GM12878 (cell line): ENCODE data around the gene CCER1. TPM values are rescaled to one million over a fixed set of nuclear protein-coding genes. Genes with fewer than 3 reads are reported as not detected.

Experiments
- ATAC-seq: fragments of 200-7000 bp; cut with Tn5 transposase; 3 replicates; pipeline ENCODE4 v1.9.1; 2020; ENCODE audit warnings: mild to moderate bottlenecking, moderate library complexity
- BruUV-seq: library from RNA; stranded (reverse); fragments of 400-500 nt; replicated peaks from 2 replicates; lab custom pipeline; 2021; lab: Mats Ljungman, UMichigan
- CTCF ChIA-PET: fragments of 300-600 bp; sonication (Branson Sonifier 250); formaldehyde crosslinking; extraction: SDS; loops from one replicate; lab custom pipeline; 2021; ENCODE audit warnings: inconsistent platforms; lab: Yijun Ruan, JAX
- POLR2A ChIA-PET: fragments of 350-600 bp; formaldehyde crosslinking; extraction: SDS; loops from one replicate; lab custom pipeline; 2021; ENCODE audit warnings: inconsistent platforms; lab: Charles Lee
- RAD21 ChIA-PET: fragments of 300-600 bp; sonication (Branson Sonifier 250); formaldehyde crosslinking; loops from one replicate; lab custom pipeline; 2023; ENCODE audit warnings: antibody characterized with exemption; ENCODE audit not compliant: unreplicated experiment; lab: Charles Lee
- SMC1A ChIA-PET: fragments of 300-600 bp; sonication (Branson Sonifier 250); formaldehyde crosslinking; loops from one replicate; lab custom pipeline; 2023; ENCODE audit not compliant: unreplicated experiment, uncharacterized antibody; lab: Charles Lee
- DNase-seq: peaks from one replicate; pipeline ENCODE4 v3.0.0-alpha.2; 2011; ENCODE audit warnings: low read depth, low spot score
- FAIRE-seq: peaks from 3 replicates; lab custom pipeline; 2011; peaks lifted over from hg19 to GRCh38; lab: Jason Lieb, UNC
- H2AFZ ChIP-seq: 2 replicates; pipeline ENCODE4 v1.6.0; 2011; ENCODE audit warnings: low read depth, low read length, control low read depth; ENCODE audit not compliant: control insufficient read depth
- H3K27ac ChIP-seq: 2 replicates; pipeline ENCODE4 v1.5.1; 2011; ENCODE audit warnings: control low read depth; ENCODE audit not compliant: control insufficient read depth, insufficient read depth
- H3K27me3 ChIP-seq, 2 experiments: replicated peaks in 1 of 2; 2 replicates each; pipeline versions ENCODE4 v1.6.0 to v1.6.1; 2011; ENCODE audit warnings: low read length in 1 of 2; ENCODE audit not compliant: control insufficient read depth in 2 of 2, insufficient read depth in 2 of 2
- H3K36me3 ChIP-seq, 2 experiments: 2 replicates each; pipeline ENCODE4 v1.5.1; 2011; ENCODE audit warnings: low read length in 1 of 2; ENCODE audit not compliant: control insufficient read depth in 2 of 2, insufficient read depth in 2 of 2
- H3K4me1 ChIP-seq: 2 replicates; pipeline ENCODE4 v1.6.1; 2011; ENCODE audit warnings: mild to moderate bottlenecking, low read length, moderate library complexity, mixed read lengths; ENCODE audit not compliant: control insufficient read depth, insufficient read depth
- H3K4me2 ChIP-seq: 2 replicates; pipeline ENCODE4 v1.6.0; 2011; ENCODE audit warnings: control low read depth; ENCODE audit not compliant: control insufficient read depth, insufficient read depth
- H3K4me3 ChIP-seq: fragments of 200-600 bp; sonication (generic); 2 replicates; pipeline ENCODE4 v1.5.1; 2016
- H3K79me2 ChIP-seq: 2 replicates; pipeline ENCODE4 v1.6.0; 2011; ENCODE audit warnings: low read length; ENCODE audit not compliant: control insufficient read depth, insufficient read depth
- H3K9ac ChIP-seq: 2 replicates; pipeline ENCODE4 v1.8.0; 2011; ENCODE audit warnings: low read length, control low read depth, mixed read lengths; ENCODE audit not compliant: control insufficient read depth, insufficient read depth
- H3K9me3 ChIP-seq: replicated peaks from 3 replicates; pipeline ENCODE4 v1.5.1; 2011; ENCODE audit warnings: mild to moderate bottlenecking, low read length; ENCODE audit not compliant: control insufficient read depth, insufficient read depth
- H4K20me1 ChIP-seq: 2 replicates; pipeline ENCODE4 v1.6.0; 2011; ENCODE audit not compliant: control insufficient read depth, insufficient read depth
- CHD1 ChIP-seq: IDR thresholded peaks from 2 replicates; pipeline ENCODE4 v1.6.1; 2012; ENCODE audit warnings: low read depth, low read length, improper control_type of control experiment
- HDAC2 ChIP-seq: fragments of 200-600 bp; sonication (generic); IDR thresholded peaks from 2 replicates; pipeline ENCODE4 v1.6.1; 2017
- MYC ChIP-seq: IDR thresholded peaks from 2 replicates; pipeline ENCODE4 v1.6.1; 2011; ENCODE audit warnings: mild to moderate bottlenecking, low read length, moderate library complexity, inconsistent platforms; ENCODE audit not compliant: insufficient read depth, insufficient replicate concordance, insufficient read length, severe bottlenecking
- SIX5 ChIP-seq: IDR thresholded peaks from 2 replicates; pipeline ENCODE4 v1.6.1; 2011; ENCODE audit warnings: mild to moderate bottlenecking, low read depth, low read length, moderate library complexity; ENCODE audit not compliant: severe bottlenecking
- SREBF1 ChIP-seq: IDR thresholded peaks from 2 replicates; pipeline ENCODE4 v1.6.1; 2012; ENCODE audit warnings: mild to moderate bottlenecking, low read length
- STAT1 ChIP-seq: fragments of 450-650 bp; conservative IDR thresholded peaks from 2 replicates; pipeline ENCODE4 v1.6.1; 2014; ENCODE audit warnings: antibody characterized with exemption, mild to moderate bottlenecking
- TCF7 ChIP-seq: IDR thresholded peaks from 2 replicates; pipeline ENCODE4 v1.6.1; 2014; ENCODE audit warnings: antibody characterized with exemption, borderline replicate concordance
- WGBS: methylation state at CpG from one replicate; pipeline ENCODE4 v1.1.6; 2016; ENCODE audit warnings: low lambda C conversion rate; ENCODE audit not compliant: insufficient replicate concordance, insufficient coverage; ENCODE audit errors: missing lambda C conversion rate; 5-methylcytosine and 5-hydroxymethylcytosine counted together
- in situ Hi-C: fragments of 300-500 bp; cut with MboI; formaldehyde crosslinking; loops from 9 replicates; pipeline ENCODE4 v1.14.3; 2018; ENCODE audit warnings: mixed read lengths
- intact Hi-C: fragments of 100-400 bp; cut with micrococcal nuclease; formaldehyde crosslinking; loops from one replicate; pipeline ENCODE4 v1.14.2; 2022; ENCODE audit not compliant: unreplicated experiment
- polyA plus RNA-seq, 11 experiments: library from polyadenylated mRNA; depleted of rRNA in 4 of 11; unstranded in 6 of 11; stranded (reverse) in 5 of 11; fragments of >200 nt; fragmentation: Nextera tagmentation in 4 of 11; fragmentation: Illumina TruSeq in 1 of 11; extraction: Ambion mirVana in 4 of 11; extraction: Trizol in 1 of 11; gene quantifications; 1 replicate in 1 of 11; 2 replicates in 10 of 11; pipeline versions ENCODE4 v1.2.1 to v1.2.3, GENCODE V29; 2011 to 2016; ENCODE audit warnings: inconsistent platforms in 2 of 11, missing spikeins in 2 of 11, low read depth in 1 of 11
- total RNA-seq, 4 experiments: library from RNA; depleted of rRNA in 3 of 4; stranded (reverse); fragments of >200 nt in 3 of 4; fragmentation: Illumina TruSeq in 1 of 4; extraction: Trizol in 1 of 4; gene quantifications; 2 replicates each; pipeline versions ENCODE4 v1.2.1 to v1.2.3, GENCODE V29; 2013 to 2021
- TF ChIP-seq, protein P1 (sequence below): IDR thresholded peaks from 2 replicates; pipeline ENCODE4 v1.6.1; 2011; ENCODE audit warnings: mild to moderate bottlenecking, low read depth, low read length, moderate library complexity; ENCODE audit not compliant: insufficient replicate concordance
- TF ChIP-seq, protein P2 (sequence below): fragments of 450-650 bp; IDR thresholded peaks from 2 replicates; pipeline ENCODE4 v1.6.1; 2017; ENCODE audit warnings: mild to moderate bottlenecking, low read depth, inconsistent platforms; ENCODE audit not compliant: poor library complexity, severe bottlenecking

The CCER1 gene
- total and polyA plus RNA-seq, 10 of the 15 experiments (the other 5 are each of a cell fraction or from before 2014, with no cell fraction given) = 0.01 TPM; not detected in 9

- Histone ChIP-seq H3K27me3 (no peaks in the 10 kb centered on the region), H3K4me2 (no peak overlapping the region), H3K9me3 (no peaks in the 10 kb centered on the region), H3K79me2 (no peaks in the 10 kb centered on the region), H3K9ac (no peak overlapping the region), H3K36me3 (no peaks in the 10 kb centered on the region), H3K4me3 (no peak overlapping the region), H2AFZ (no peak overlapping the region), H3K27ac (no peak overlapping the region), H3K4me1 (no peaks in the 10 kb centered on the region), H4K20me1 (no peaks in the 10 kb centered on the region)
- 77% methylated on average over 5 of the region's 5 CpGs for WGBS
- ChIA-PET CTCF (interaction anchor here (0.8 to 1.7 kb wide), 4 partner anchors 9 to 661 kb away, joined by 3 to 6 read pairs (median 4); no protein-coding TSS in a partner anchor), POLR2A (no interaction called here), RAD21 (no interaction called here), SMC1A (interaction anchor here (0.6 to 0.9 kb wide), 3 partner anchors 8 to 1333 kb away, joined by 3 read pairs; no protein-coding TSS in a partner anchor)
- BruUV-seq = no TSS peak
- no peak for FAIRE-seq
- intact Hi-C loops = no loop called here
- in situ Hi-C loops = no loop called here
- no peak for DNase-seq
- TF ChIP-seq SIX5 (no peak), CHD1 (no peak), MYC (no peak), SREBF1 (no peak), HDAC2 (no peak), STAT1 (no peak), TCF7 (no peak)
- TF ChIP-seq, protein P1, sequence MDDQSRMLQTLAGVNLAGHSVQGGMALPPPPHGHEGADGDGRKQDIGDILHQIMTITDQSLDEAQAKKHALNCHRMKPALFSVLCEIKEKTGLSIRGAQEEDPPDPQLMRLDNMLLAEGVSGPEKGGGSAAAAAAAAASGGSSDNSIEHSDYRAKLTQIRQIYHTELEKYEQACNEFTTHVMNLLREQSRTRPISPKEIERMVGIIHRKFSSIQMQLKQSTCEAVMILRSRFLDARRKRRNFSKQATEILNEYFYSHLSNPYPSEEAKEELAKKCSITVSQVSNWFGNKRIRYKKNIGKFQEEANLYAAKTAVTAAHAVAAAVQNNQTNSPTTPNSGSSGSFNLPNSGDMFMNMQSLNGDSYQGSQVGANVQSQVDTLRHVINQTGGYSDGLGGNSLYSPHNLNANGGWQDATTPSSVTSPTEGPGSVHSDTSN = no peak
- TF ChIP-seq, protein P2, sequence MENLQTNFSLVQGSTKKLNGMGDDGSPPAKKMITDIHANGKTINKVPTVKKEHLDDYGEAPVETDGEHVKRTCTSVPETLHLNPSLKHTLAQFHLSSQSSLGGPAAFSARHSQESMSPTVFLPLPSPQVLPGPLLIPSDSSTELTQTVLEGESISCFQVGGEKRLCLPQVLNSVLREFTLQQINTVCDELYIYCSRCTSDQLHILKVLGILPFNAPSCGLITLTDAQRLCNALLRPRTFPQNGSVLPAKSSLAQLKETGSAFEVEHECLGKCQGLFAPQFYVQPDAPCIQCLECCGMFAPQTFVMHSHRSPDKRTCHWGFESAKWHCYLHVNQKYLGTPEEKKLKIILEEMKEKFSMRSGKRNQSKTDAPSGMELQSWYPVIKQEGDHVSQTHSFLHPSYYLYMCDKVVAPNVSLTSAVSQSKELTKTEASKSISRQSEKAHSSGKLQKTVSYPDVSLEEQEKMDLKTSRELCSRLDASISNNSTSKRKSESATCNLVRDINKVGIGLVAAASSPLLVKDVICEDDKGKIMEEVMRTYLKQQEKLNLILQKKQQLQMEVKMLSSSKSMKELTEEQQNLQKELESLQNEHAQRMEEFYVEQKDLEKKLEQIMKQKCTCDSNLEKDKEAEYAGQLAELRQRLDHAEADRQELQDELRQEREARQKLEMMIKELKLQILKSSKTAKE = no peak
- no peak for ATAC-seq
These were observed 18.6 kb downstream of the CCER1 start for GRCh38 chr12:90936230-90937005.
